Stomach (tissue), 9 donors: ENCODE results near the gene SPRR2D. TPM values are rescaled to one million over a fixed set of nuclear protein-coding genes. Genes with fewer than 3 reads are reported as not detected.

Experiments
- DNase-seq, 2 donors: peaks; one replicate each; pipeline versions ENCODE4 v3.0.0 to v3.0.0-alpha.2; 2013 to 2019
- H3K27ac ChIP-seq, 5 donors: fragments of 200-600 bp in 4 of 5; sonication (generic) in 4 of 5; one replicate each; pipeline ENCODE4 v1.5.1; 2013 to 2019; ENCODE audit warnings: mild to moderate bottlenecking in 1 of 5, moderate library complexity in 1 of 5
- H3K27me3 ChIP-seq, 3 donors: fragments of 200-600 bp; sonication (generic); one replicate each; pipeline ENCODE4 v1.5.1; 2017 to 2019; ENCODE audit warnings: mixed run types in 1 of 3
- H3K36me3 ChIP-seq, 4 donors: fragments of 200-600 bp; sonication (generic); 1 replicate in 3 of 4; 2 replicates in 1 of 4; pipeline ENCODE4 v1.5.1; 2016 to 2019
- H3K4me1 ChIP-seq, 4 donors: fragments of 200-600 bp; sonication (generic); one replicate each; pipeline ENCODE4 v1.5.1; 2016 to 2019
- H3K4me3 ChIP-seq, 4 donors: fragments of 200-600 bp; sonication (generic) in 3 of 4; one replicate each; pipeline ENCODE4 v1.5.1; 2016 to 2019; ENCODE audit warnings: mild to moderate bottlenecking in 1 of 4
- H3K9me3 ChIP-seq, 4 donors: fragments of 200-600 bp; sonication (generic); one replicate each; pipeline ENCODE4 v1.5.1; 2016 to 2019
- EP300 ChIP-seq: sonication (generic); formaldehyde crosslinking; IDR thresholded peaks from one replicate; pipeline ENCODE4 v1.6.1; 2017; ENCODE audit warnings: antibody characterized with exemption
- POLR2A ChIP-seq, 4 donors: fragments of 450-650 bp; IDR thresholded peaks; one replicate each; pipeline ENCODE4 v1.6.1; 2016; ENCODE audit warnings: antibody characterized with exemption in 4 of 4, control low read depth in 2 of 4, mild to moderate bottlenecking in 1 of 4, moderate library complexity in 1 of 4
- POLR2AphosphoS5 ChIP-seq, 3 donors: sonication (generic); formaldehyde crosslinking; IDR thresholded peaks; one replicate each; pipeline ENCODE4 v1.6.1; 2016; ENCODE audit warnings: antibody characterized with exemption in 3 of 3
- WGBS, 5 donors: extraction: QIAGEN DNeasy Blood & Tissue Kit in 3 of 5; methylation state at CpG; one replicate each; pipeline versions ENCODE4 v1.1.5 to v1.1.7; 2013 to 2018; 5-methylcytosine and 5-hydroxymethylcytosine counted together
- intact Hi-C: fragments of 100-400 bp; cut with DNase I; formaldehyde crosslinking; loops from one replicate; pipeline ENCODE4 v1.15.1; 2023; ENCODE audit warnings: low total_unique reads
- polyA plus RNA-seq, 3 donors: library from polyadenylated mRNA; stranded (reverse); fragments of 200-250 nt; gene quantifications; one replicate each; pipeline ENCODE4 v1.2.3, GENCODE V29; 2013
- total RNA-seq, 5 donors: library from RNA; depleted of rRNA; stranded (reverse); fragments of >200 nt; gene quantifications; one replicate each; pipeline versions ENCODE4 v1.1.0 to v1.2.3, GENCODE V29; 2014 to 2016
- TF ChIP-seq, protein P1 (sequence below), 7 experiments: fragments of 450-650 bp in 4 of 7; fragments of 200-600 bp in 3 of 7; sonication (generic) in 3 of 7; IDR thresholded peaks; one replicate each; pipeline ENCODE4 v1.5.1; 2016 to 2019; ENCODE audit warnings: antibody characterized with exemption in 7 of 7, control low read depth in 2 of 7, mild to moderate bottlenecking in 1 of 7
- donor health status: healthy with polysubstance abuse.
- donor health status: Bipolar disorder and iron deficiency.
- donor health status: healthy.

Gene SPRR2D
- total and polyA plus RNA-seq, 8 donors, result 68.2 TPM; not detected in 7

DNA sequence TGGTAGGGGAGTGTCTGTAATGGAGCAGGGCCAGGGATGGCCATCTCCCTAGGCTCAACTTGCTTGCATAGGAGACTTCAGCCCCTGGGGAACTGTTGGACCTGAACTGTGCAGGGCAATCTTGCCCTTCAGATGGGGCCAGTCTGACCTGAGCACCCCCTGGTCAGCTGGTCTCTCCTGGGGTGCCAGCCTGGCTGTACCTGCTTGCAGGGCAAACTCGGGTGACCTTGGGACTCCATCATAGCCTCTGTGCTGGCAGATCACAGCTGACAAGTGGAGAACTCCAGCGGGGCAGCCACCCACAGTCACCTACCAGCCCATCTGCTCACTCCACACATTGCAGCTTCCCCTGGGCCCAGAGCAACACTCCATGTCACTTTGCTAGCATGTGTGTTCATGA, 8.3 kb upstream of the SPRR2D start:
- H3K36me3 ChIP-seq, result no peaks in the 10 kb centered on the region
- H3K4me3 ChIP-seq, result no peak overlapping the region
- no peak overlapping the region for H3K27ac ChIP-seq
- no peaks in the 10 kb centered on the region for H3K4me1 ChIP-seq
- H3K9me3 ChIP-seq, result peaks cover 0 to 3% (median 0%) of the 10 kb centered on the region in 4 donors
- no peak for TF ChIP-seq POLR2AphosphoS5 (IDR thresholded peaks at IDR 0.05)
- TF ChIP-seq, protein P1, sequence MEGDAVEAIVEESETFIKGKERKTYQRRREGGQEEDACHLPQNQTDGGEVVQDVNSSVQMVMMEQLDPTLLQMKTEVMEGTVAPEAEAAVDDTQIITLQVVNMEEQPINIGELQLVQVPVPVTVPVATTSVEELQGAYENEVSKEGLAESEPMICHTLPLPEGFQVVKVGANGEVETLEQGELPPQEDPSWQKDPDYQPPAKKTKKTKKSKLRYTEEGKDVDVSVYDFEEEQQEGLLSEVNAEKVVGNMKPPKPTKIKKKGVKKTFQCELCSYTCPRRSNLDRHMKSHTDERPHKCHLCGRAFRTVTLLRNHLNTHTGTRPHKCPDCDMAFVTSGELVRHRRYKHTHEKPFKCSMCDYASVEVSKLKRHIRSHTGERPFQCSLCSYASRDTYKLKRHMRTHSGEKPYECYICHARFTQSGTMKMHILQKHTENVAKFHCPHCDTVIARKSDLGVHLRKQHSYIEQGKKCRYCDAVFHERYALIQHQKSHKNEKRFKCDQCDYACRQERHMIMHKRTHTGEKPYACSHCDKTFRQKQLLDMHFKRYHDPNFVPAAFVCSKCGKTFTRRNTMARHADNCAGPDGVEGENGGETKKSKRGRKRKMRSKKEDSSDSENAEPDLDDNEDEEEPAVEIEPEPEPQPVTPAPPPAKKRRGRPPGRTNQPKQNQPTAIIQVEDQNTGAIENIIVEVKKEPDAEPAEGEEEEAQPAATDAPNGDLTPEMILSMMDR (IDR thresholded peaks at IDR 0.05), result no peak
- no peak for TF ChIP-seq EP300
- no peak for TF ChIP-seq POLR2A (IDR thresholded peaks at IDR 0.05)
- 77 to 94% (median 89%) methylated on average over 2 of the region's 2 CpGs for WGBS, 5 donors
- intact Hi-C loops, result no loop called here
- no peaks in the 10 kb centered on the region for H3K27me3 ChIP-seq
- DNase-seq, result no peak

DNA sequence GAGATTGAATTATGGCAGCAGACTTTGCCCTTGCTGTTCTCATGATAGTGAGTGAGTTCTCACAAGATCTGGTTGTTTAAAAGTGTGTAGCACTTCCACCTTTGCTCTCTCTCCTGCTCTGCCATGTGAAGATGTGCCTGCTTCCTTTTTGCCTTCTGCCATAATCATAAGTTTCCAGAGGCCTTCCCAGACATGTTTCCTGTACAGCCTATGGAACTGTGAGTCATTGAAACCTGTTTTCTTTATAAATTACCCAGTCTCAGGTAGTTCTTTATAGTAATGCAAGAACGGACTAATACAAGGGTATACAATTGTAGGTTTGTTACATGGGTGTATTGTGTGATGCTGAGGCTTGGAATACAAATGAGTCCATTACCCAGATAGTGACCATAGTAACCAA, 5.7 kb downstream of the SPRR2D start:
- Histone ChIP-seq H3K36me3 (no peaks in the 10 kb centered on the region), H3K4me1 (no peaks in the 10 kb centered on the region), H3K9me3 (no peaks in the 10 kb centered on the region), H3K27me3 (no peaks in the 10 kb centered on the region), H3K4me3 (no peak overlapping the region), H3K27ac (no peak overlapping the region)
- TF ChIP-seq, protein P1 (IDR thresholded peaks at IDR 0.05), result no peak
- TF ChIP-seq POLR2AphosphoS5 (IDR thresholded peaks at IDR 0.05) (no peak), EP300 (no peak), POLR2A (IDR thresholded peaks at IDR 0.05) (no peak)
- DNase-seq, result no peak
- 53 to 81% (median 77%) methylated on average over 1 of the region's 1 CpG for WGBS, 5 donors
- intact Hi-C loops, result no loop called here

DNA sequence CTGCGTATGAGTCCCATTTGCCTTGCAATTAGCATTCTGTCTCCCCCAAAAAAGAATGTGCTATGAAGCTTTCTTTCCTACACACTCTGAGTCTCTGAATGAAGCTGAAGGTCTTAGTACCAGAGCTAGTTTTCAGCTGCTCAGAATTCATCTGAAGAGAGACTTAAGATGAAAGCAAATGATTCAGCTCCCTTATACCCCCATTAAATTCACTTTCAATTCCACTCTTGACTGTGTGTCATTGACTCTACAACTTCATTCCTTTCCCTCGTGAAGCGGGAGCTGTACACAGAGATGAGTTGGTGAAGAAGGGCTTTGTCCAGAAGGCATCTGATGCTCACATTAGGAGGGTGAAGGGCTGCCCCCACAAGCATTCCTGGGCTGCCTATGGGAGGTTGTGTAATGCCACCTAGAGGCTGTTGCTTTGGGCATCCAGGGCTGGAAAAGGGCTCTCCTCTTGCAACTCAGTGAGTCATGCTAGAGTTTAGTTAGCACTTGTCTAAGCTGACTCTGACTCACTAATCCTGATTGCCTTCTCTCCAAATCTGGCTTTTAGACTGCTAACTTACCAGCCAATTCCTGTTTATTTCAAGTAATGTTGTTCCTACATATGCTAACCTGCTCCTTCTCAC, 8.1 kb downstream of the SPRR2D start:
- Histone ChIP-seq H3K36me3 (no peaks in the 10 kb centered on the region), H3K27me3 (no peaks in the 10 kb centered on the region), H3K4me1 (no peaks in the 10 kb centered on the region), H3K27ac (no peak overlapping the region), H3K4me3 (no peak overlapping the region), H3K9me3 (no peaks in the 10 kb centered on the region)
- intact Hi-C loops, result no loop called here
- DNase-seq, result peak in 1 of 2 donors; percentile 58
- 28 to 61% (median 48%) methylated on average over 3 of the region's 3 CpGs for WGBS, 5 donors
- TF ChIP-seq POLR2AphosphoS5 (IDR thresholded peaks at IDR 0.05) (no peak), POLR2A (IDR thresholded peaks at IDR 0.05) (no peak), EP300 (no peak)
- TF ChIP-seq, protein P1 (IDR thresholded peaks at IDR 0.05), result no peak

DNA sequence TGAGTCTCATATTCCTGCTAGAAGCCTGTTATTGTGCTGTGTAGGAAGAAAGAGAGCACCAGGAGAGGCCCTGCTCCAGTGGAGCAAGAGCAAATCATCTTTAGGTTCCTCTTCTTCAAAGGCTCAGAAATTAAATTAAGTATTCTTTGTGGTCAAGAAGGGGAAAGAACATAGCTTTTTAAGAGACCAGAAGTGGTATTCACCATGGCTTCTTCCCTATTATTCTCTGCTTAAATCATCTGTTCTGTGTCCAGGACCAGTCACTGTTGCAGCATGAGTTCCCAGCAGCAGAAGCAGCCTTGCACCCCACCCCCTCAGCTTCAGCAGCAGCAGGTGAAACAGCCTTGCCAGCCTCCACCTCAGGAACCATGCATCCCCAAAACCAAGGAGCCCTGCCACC, 8.8 kb downstream of the SPRR2D start:
- Histone ChIP-seq H3K36me3 (no peaks in the 10 kb centered on the region), H3K4me3 (no peak overlapping the region), H3K27me3 (no peaks in the 10 kb centered on the region), H3K4me1 (no peaks in the 10 kb centered on the region), H3K9me3 (no peaks in the 10 kb centered on the region), H3K27ac (no peak overlapping the region)
- DNase-seq, result no peak
- TF ChIP-seq POLR2AphosphoS5 (IDR thresholded peaks at IDR 0.05), result no peak
- TF ChIP-seq, protein P1 (IDR thresholded peaks at IDR 0.05), result no peak
- no peak for TF ChIP-seq EP300
- no peak for TF ChIP-seq POLR2A (IDR thresholded peaks at IDR 0.05)
- intact Hi-C loops, result no loop called here
